Fibroblast of pulmonary artery (primary cell): Measurements from ENCODE around the gene GRK4.

ENCODE experiments used
- DNase-seq: peaks from one replicate; pipeline ENCODE4 v3.0.0-alpha.2; 2010; ENCODE audit warnings: low read depth
- H3K4me3 ChIP-seq: replicated peaks from 2 replicates; pipeline ENCODE4 v1.5.1; 2011; ENCODE audit warnings: low read depth, mild to moderate bottlenecking, control low read depth, low read length, moderate library complexity
- CTCF ChIP-seq: IDR thresholded peaks from 2 replicates; pipeline ENCODE4 v1.5.1; 2011; ENCODE audit warnings: mild to moderate bottlenecking, control low read depth, low read length, inconsistent platforms; ENCODE audit errors: missing control alignments

Gene GRK4

GRCh38 chr4:3077796-3078195, 114.4 kb downstream of the GRK4 start:
- no peak for DNase-seq
- no peak for TF ChIP-seq CTCF
- H3K4me3 ChIP-seq: no peak overlapping the region

DNA sequence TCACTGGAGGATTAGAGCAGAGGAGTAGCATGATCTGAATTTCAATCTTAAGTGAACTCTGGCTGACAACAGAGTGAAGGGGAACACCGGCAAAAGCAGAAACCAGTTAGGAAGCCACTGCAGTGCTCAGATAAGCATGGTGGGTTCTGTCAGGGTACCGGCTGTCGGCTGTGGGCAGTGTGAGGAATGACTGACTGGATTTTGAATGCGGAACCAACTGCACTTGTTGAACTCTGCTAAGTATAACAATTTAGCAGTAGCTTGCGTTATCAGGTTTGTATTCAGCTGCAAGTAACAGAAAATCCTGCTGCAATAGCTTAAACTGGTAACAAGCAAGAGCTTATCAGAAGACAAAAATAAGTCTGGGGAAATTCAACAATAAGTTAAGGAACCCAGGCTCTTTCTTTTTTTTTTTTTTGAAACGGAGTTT, 116.3 kb downstream of the GRK4 start:
- no peak for TF ChIP-seq CTCF
- no peak for DNase-seq

GRCh38 chr4:3082925-3083515, 119.6 kb downstream of the GRK4 start:
- DNase-seq: no peak
- no peak overlapping the region for H3K4me3 ChIP-seq
- no peak for TF ChIP-seq CTCF

More for the DNA sequence above, 116.3 kb downstream of the GRK4 start:
- no peak overlapping the region for H3K4me3 ChIP-seq

DNA sequence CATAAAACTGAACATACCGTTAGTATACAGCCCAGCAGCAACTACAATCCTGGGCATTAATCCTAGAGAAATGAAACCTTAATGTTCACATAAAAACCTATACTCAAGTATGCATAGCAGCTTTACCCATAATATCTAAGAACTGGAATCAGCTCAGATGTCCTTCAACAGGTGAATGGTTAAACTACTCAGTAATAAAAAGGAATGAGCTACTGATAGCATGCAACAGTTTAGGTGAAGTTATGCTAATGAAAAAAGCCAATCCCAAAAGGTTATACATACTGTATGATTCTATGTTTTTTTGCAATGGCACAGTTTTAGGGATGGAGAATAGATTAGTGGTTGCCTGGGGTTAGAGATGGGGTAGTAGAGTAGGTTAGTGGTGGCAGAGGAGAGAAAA, 120.4 kb downstream of the GRK4 start:
- no peak for TF ChIP-seq CTCF
- no peak overlapping the region for H3K4me3 ChIP-seq
- DNase-seq: no peak

DNA sequence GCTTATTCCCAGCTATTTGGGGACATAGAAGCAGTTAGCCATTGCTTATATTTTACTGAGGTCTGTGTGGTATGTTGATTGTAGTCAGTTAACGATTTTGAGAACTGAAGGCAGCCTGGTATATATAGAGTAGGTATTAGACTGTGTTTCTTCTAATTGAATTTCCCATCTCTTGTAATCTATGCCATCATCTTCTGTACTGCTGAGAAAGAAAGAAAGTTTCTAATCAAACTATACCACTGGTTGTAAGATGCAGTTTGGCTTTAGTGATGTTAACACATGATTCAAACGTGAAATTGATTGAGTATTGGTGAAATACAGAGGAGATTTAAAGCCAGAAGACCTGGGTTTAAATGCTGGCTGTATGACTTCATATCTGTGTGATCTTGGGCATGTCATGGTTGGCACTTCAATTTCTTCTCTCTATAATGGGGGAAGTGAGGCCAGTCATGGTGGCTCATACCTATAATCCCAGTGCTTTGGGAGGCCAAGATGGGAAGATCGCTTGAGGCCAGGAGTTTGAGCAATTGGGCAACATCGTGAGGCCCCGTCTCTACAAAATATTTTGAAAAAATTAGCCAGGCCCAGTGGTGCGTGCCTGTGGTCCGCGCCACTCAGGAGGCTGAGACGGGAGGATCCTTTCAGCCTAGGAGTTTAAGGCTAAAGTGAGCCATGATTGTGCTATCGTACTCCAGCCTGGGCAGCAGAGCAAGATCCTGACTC, 122.7 kb downstream of the GRK4 start:
- TF ChIP-seq CTCF: no peak
- H3K4me3 ChIP-seq: no peak overlapping the region
- no peak for DNase-seq

GRCh38 chr4:3087115-3087797, 123.9 kb downstream of the GRK4 start:
- no peak for TF ChIP-seq CTCF
- DNase-seq: no peak
- H3K4me3 ChIP-seq: no peak overlapping the region
